ENCODE results near the gene CCDC190.

Gene CCDC190

GRCh38 chr1:162877412-162877811 lies 16.4 kb upstream of the CCDC190 start:
- Histone ChIP-seq H3K9ac (ENCODE audit: low read depth, low read length) (no peak overlapping the region), H3K79me2 (ENCODE audit: insufficient read depth, low read length) (no peaks in the 10 kb centered on the region), H2AFZ (ENCODE audit: low read depth, low read length) (no peak overlapping the region), H3K27ac (ENCODE audit: low read length) (no peak overlapping the region), H4K20me1 (ENCODE audit: insufficient read depth, low read length) (no peaks in the 10 kb centered on the region), H3K4me3 (ENCODE audit: low read depth in 1 of 2, low read length in 2 of 2) (no peak overlapping the region), H3K27me3 (ENCODE audit: insufficient read depth, low read length, poor library complexity) (peaks cover 20% of the 10 kb centered on the region), H3K36me3 (ENCODE audit: insufficient read depth, low read length) (no peaks in the 10 kb centered on the region), H3K9me3 (ENCODE audit: insufficient read depth, low read length, severe bottlenecking) (no peaks in the 10 kb centered on the region), H3K4me1 (ENCODE audit: insufficient read depth, low read length) (no peaks in the 10 kb centered on the region), H3K4me2 (ENCODE audit: insufficient read depth, low read length) (no peak overlapping the region)
- no peak for TF ChIP-seq EZH2 (IDR thresholded peaks at IDR 0.05; ENCODE audit: borderline replicate concordance, low read depth, low read length, severe bottlenecking)
- TF ChIP-seq, protein P1, sequence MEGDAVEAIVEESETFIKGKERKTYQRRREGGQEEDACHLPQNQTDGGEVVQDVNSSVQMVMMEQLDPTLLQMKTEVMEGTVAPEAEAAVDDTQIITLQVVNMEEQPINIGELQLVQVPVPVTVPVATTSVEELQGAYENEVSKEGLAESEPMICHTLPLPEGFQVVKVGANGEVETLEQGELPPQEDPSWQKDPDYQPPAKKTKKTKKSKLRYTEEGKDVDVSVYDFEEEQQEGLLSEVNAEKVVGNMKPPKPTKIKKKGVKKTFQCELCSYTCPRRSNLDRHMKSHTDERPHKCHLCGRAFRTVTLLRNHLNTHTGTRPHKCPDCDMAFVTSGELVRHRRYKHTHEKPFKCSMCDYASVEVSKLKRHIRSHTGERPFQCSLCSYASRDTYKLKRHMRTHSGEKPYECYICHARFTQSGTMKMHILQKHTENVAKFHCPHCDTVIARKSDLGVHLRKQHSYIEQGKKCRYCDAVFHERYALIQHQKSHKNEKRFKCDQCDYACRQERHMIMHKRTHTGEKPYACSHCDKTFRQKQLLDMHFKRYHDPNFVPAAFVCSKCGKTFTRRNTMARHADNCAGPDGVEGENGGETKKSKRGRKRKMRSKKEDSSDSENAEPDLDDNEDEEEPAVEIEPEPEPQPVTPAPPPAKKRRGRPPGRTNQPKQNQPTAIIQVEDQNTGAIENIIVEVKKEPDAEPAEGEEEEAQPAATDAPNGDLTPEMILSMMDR (IDR thresholded peaks at IDR 0.05; ENCODE audit: borderline replicate concordance, extremely low read depth, low read length, poor library complexity, severe bottlenecking), result no peak
- DNase-seq, result no peak
- ATAC-seq (ENCODE audit: insufficient read depth, low read depth), result no peak

DNA sequence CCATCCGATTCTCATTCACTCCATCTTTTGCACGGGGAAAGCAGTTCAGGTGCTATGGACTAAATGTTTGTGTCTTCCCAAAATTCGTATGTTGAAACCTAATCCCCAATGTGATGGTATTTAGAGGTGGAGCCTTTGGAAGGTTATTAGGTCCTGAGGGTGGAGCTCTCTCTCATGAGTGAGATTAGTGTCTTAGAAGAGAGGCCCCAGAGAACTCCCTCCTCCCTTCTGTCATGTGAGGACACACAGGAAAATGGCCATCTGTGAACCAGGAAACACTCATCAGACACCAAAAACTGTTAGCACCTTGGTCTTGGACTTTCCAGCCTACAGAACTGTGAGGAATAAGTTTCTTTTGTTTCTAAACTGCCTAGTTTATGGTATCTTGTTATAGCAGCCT lies 15.8 kb upstream of the CCDC190 start:
- TF ChIP-seq, protein P1 (IDR thresholded peaks at IDR 0.05; ENCODE audit: borderline replicate concordance, extremely low read depth, low read length, poor library complexity, severe bottlenecking), result no peak
- TF ChIP-seq EZH2 (IDR thresholded peaks at IDR 0.05; ENCODE audit: borderline replicate concordance, low read depth, low read length, severe bottlenecking), result no peak
- Histone ChIP-seq H3K4me3 (ENCODE audit: low read depth in 1 of 2, low read length in 2 of 2) (no peak overlapping the region), H2AFZ (ENCODE audit: low read depth, low read length) (no peak overlapping the region), H3K36me3 (ENCODE audit: insufficient read depth, low read length) (no peaks in the 10 kb centered on the region), H3K27ac (ENCODE audit: low read length) (no peak overlapping the region), H3K4me1 (ENCODE audit: insufficient read depth, low read length) (no peaks in the 10 kb centered on the region), H4K20me1 (ENCODE audit: insufficient read depth, low read length) (no peaks in the 10 kb centered on the region), H3K9ac (ENCODE audit: low read depth, low read length) (no peak overlapping the region), H3K9me3 (ENCODE audit: insufficient read depth, low read length, severe bottlenecking) (no peaks in the 10 kb centered on the region), H3K4me2 (ENCODE audit: insufficient read depth, low read length) (no peak overlapping the region), H3K27me3 (ENCODE audit: insufficient read depth, low read length, poor library complexity) (peaks cover 16% of the 10 kb centered on the region), H3K79me2 (ENCODE audit: insufficient read depth, low read length) (no peaks in the 10 kb centered on the region)
- no peak for DNase-seq
- ATAC-seq (ENCODE audit: insufficient read depth, low read depth), result no peak

GRCh38 chr1:162873671-162874666 lies 13.0 kb upstream of the CCDC190 start:
- H3K36me3 ChIP-seq (ENCODE audit: insufficient read depth, low read length), result no peaks in the 10 kb centered on the region
- H3K9me3 ChIP-seq (ENCODE audit: insufficient read depth, low read length, severe bottlenecking), result no peaks in the 10 kb centered on the region
- H3K4me2 ChIP-seq (ENCODE audit: insufficient read depth, low read length), result no peak overlapping the region
- H3K4me3 ChIP-seq (ENCODE audit: low read depth in 1 of 2, low read length in 2 of 2), result no peak overlapping the region
- DNase-seq, result no peak
- no peak overlapping the region for H3K27ac ChIP-seq (ENCODE audit: low read length)
- no peaks in the 10 kb centered on the region for H3K79me2 ChIP-seq (ENCODE audit: insufficient read depth, low read length)
- no peaks in the 10 kb centered on the region for H4K20me1 ChIP-seq (ENCODE audit: insufficient read depth, low read length)
- H3K9ac ChIP-seq (ENCODE audit: low read depth, low read length), result no peak overlapping the region
- no peak overlapping the region for H2AFZ ChIP-seq (ENCODE audit: low read depth, low read length)
- no peaks in the 10 kb centered on the region for H3K4me1 ChIP-seq (ENCODE audit: insufficient read depth, low read length)
- ATAC-seq (ENCODE audit: insufficient read depth, low read depth), result no peak
- H3K27me3 ChIP-seq (ENCODE audit: insufficient read depth, low read length, poor library complexity), result peaks cover 9% of the 10 kb centered on the region
- TF ChIP-seq, protein P1 (IDR thresholded peaks at IDR 0.05; ENCODE audit: borderline replicate concordance, extremely low read depth, low read length, poor library complexity, severe bottlenecking), result no peak
- no peak for TF ChIP-seq EZH2 (IDR thresholded peaks at IDR 0.05; ENCODE audit: borderline replicate concordance, low read depth, low read length, severe bottlenecking)
